DND-41 (cell line): ENCODE measurements around the gene KMT5B.

Experiments used
- ATAC-seq: fragments of 200-7000 bp; cut with Tn5 transposase; 3 replicates; pipeline ENCODE4 v1.9.1; 2021; ENCODE audit warnings: low read depth; ENCODE audit not compliant: insufficient read depth
- DNase-seq: peaks from one replicate; pipeline ENCODE4 v3.0.0-alpha.2; 2020
- H2AFZ ChIP-seq: 2 replicates; pipeline ENCODE4 v1.6.0; 2012; ENCODE audit warnings: low read depth, low read length
- H3K27ac ChIP-seq: 2 replicates; pipeline ENCODE4 v1.5.1; 2012; ENCODE audit warnings: low read length, inconsistent platforms
- H3K27me3 ChIP-seq: fragments of 200-600 bp; sonication (generic); 2 replicates; pipeline ENCODE4 v1.6.0; 2012; ENCODE audit warnings: low read length, mild to moderate bottlenecking, inconsistent platforms; ENCODE audit not compliant: insufficient read depth, poor library complexity
- H3K36me3 ChIP-seq: 2 replicates; pipeline ENCODE4 v1.5.1; 2012; ENCODE audit warnings: low read length, inconsistent platforms; ENCODE audit not compliant: insufficient read depth
- H3K4me1 ChIP-seq: 2 replicates; pipeline ENCODE4 v1.5.1; 2012; ENCODE audit warnings: mild to moderate bottlenecking, low read length; ENCODE audit not compliant: insufficient read depth
- H3K4me2 ChIP-seq: 2 replicates; pipeline ENCODE4 v1.6.0; 2012; ENCODE audit warnings: mild to moderate bottlenecking, moderate library complexity, low read length, inconsistent platforms; ENCODE audit not compliant: insufficient read depth
- H3K4me3 ChIP-seq, 2 experiments: fragments of 200-600 bp in 1 of 2; shearing (Covaris generic) in 1 of 2; 2 replicates each; pipeline ENCODE4 v1.5.1; 2012 to 2016; ENCODE audit warnings: inconsistent platforms in 2 of 2, low read length in 2 of 2, mild to moderate bottlenecking in 2 of 2, low read depth in 1 of 2, moderate library complexity in 1 of 2
- H3K79me2 ChIP-seq: 2 replicates; pipeline ENCODE4 v1.6.0; 2012; ENCODE audit warnings: low read length, inconsistent platforms; ENCODE audit not compliant: insufficient read depth
- H3K9ac ChIP-seq: 2 replicates; pipeline ENCODE4 v1.6.0; 2012; ENCODE audit warnings: low read depth, mild to moderate bottlenecking, inconsistent platforms, low read length, moderate library complexity
- H3K9me3 ChIP-seq: 2 replicates; pipeline ENCODE4 v1.5.1; 2012; ENCODE audit warnings: low read length, moderate library complexity, mild to moderate bottlenecking, inconsistent platforms; ENCODE audit not compliant: insufficient read depth, severe bottlenecking
- H4K20me1 ChIP-seq: 2 replicates; pipeline ENCODE4 v1.6.0; 2012; ENCODE audit warnings: low read length; ENCODE audit not compliant: insufficient read depth
- CTCF ChIP-seq: IDR thresholded peaks from 2 replicates; pipeline ENCODE4 v1.5.1; 2012; ENCODE audit warnings: borderline replicate concordance, low read length, moderate library complexity, mild to moderate bottlenecking; ENCODE audit not compliant: poor library complexity, severe bottlenecking; ENCODE audit errors: extremely low read depth
- EZH2 ChIP-seq: IDR thresholded peaks from 3 replicates; pipeline ENCODE4 v1.6.1; 2012; ENCODE audit warnings: borderline replicate concordance, low read depth, mild to moderate bottlenecking, moderate library complexity, low read length, inconsistent platforms; ENCODE audit not compliant: severe bottlenecking

Gene KMT5B

GRCh38 chr11:68116126-68116525, 97.0 kb downstream of the KMT5B start:
- Histone ChIP-seq H3K79me2 (peaks cover 82% of the 10 kb centered on the region), H3K9ac (no peak overlapping the region), H3K4me3 (no peak overlapping the region), H3K36me3 (peaks cover 23% of the 10 kb centered on the region; the same call in 1 of the 2 replicates), H3K27ac (no peak overlapping the region), H4K20me1 (peaks cover 33% of the 10 kb centered on the region), H3K4me2 (no peak overlapping the region), H3K4me1 (peaks cover 26% of the 10 kb centered on the region), H3K9me3 (no peaks in the 10 kb centered on the region), H3K27me3 (no peaks in the 10 kb centered on the region), H2AFZ (no peak overlapping the region)
- ATAC-seq (no peak), DNase-seq (no peak)
- no peak for TF ChIP-seq CTCF
- no peak for TF ChIP-seq EZH2

GRCh38 chr11:68115285-68115684, 97.8 kb downstream of the KMT5B start:
- Histone ChIP-seq H3K27me3 (no peaks in the 10 kb centered on the region), H3K9me3 (no peaks in the 10 kb centered on the region), H3K27ac (no peak overlapping the region), H3K4me3 (no peak overlapping the region), H2AFZ (no peak overlapping the region), H3K79me2 (peaks cover 83% of the 10 kb centered on the region), H4K20me1 (peaks cover 31% of the 10 kb centered on the region), H3K4me2 (no peak overlapping the region), H3K9ac (no peak overlapping the region), H3K4me1 (peaks cover 25% of the 10 kb centered on the region), H3K36me3 (peaks cover 23% of the 10 kb centered on the region; the same call in 1 of the 2 replicates)
- no peak for TF ChIP-seq EZH2
- TF ChIP-seq CTCF = no peak
- DNase-seq (no peak), ATAC-seq (no peak)

- ATAC-seq (no peak), DNase-seq (no peak)
- H3K27ac ChIP-seq = no peak overlapping the region
- H3K4me3 ChIP-seq = no peak overlapping the region
- no peak overlapping the region for H3K9ac ChIP-seq
- no peak overlapping the region for H3K4me2 ChIP-seq
- no peaks in the 10 kb centered on the region for H3K9me3 ChIP-seq
- no peak for TF ChIP-seq CTCF
- no peak for TF ChIP-seq EZH2
- no peak overlapping the region for H2AFZ ChIP-seq
- H3K79me2 ChIP-seq = peaks cover 82% of the 10 kb centered on the region
- H4K20me1 ChIP-seq = peaks cover 24% of the 10 kb centered on the region; the same call in 1 of the 2 replicates
- H3K36me3 ChIP-seq = peaks cover 28% of the 10 kb centered on the region
- H3K27me3 ChIP-seq = no peaks in the 10 kb centered on the region
- H3K4me1 ChIP-seq = peaks cover 12% of the 10 kb centered on the region
These were observed 99.1 kb downstream of the KMT5B start for GRCh38 chr11:68113986-68114385.

GRCh38 chr11:68107689-68108088, 105.4 kb downstream of the KMT5B start:
- Histone ChIP-seq H3K27me3 (no peaks in the 10 kb centered on the region), H3K4me2 (no peak overlapping the region), H3K9ac (no peak overlapping the region), H3K4me3 (no peak overlapping the region), H4K20me1 (peaks cover 19% of the 10 kb centered on the region; the same call in 1 of the 2 replicates), H2AFZ (no peak overlapping the region), H3K4me1 (no peaks in the 10 kb centered on the region), H3K36me3 (peaks cover 4% of the 10 kb centered on the region), H3K27ac (no peak overlapping the region), H3K79me2 (peaks cover 79% of the 10 kb centered on the region), H3K9me3 (no peaks in the 10 kb centered on the region)
- TF ChIP-seq CTCF = no peak
- TF ChIP-seq EZH2 = no peak
- ATAC-seq (no peak), DNase-seq (no peak)
